Gastroesophageal sphincter (tissue), 4 donors: ENCODE measurements around the gene RAC2. TPM values are rescaled to one million over a fixed set of nuclear protein-coding genes. Genes with fewer than 3 reads are reported as not detected.
A peak's percentile ranks its signal among the peaks of the same experiment; 100 is the strongest.

Source experiments
- ATAC-seq: fragments of 150-250 bp; one replicate; pipeline ENCODE4 v1.9.1; 2016; ENCODE audit warnings: mild to moderate bottlenecking, moderate library complexity
- H3K27ac ChIP-seq, 4 donors: fragments of 200-600 bp; sonication (generic) in 3 of 4; 1 replicate in 3 of 4; 2 replicates in 1 of 4; pipeline ENCODE4 v1.5.1; 2016 to 2019
- H3K27me3 ChIP-seq: fragments of 200-600 bp; sonication (generic); one replicate; pipeline ENCODE4 v1.5.1; 2019
- H3K36me3 ChIP-seq, 2 donors: fragments of 200-600 bp; sonication (generic); one replicate each; pipeline ENCODE4 v1.5.1; 2019; ENCODE audit warnings: control low read depth in 1 of 2
- H3K4me1 ChIP-seq, 3 donors: fragments of 200-600 bp; sonication (generic); 1 replicate in 2 of 3; 2 replicates in 1 of 3; pipeline ENCODE4 v1.5.1; 2016 to 2019; ENCODE audit warnings: control low read depth in 2 of 3
- H3K4me3 ChIP-seq, 2 donors: fragments of 200-600 bp; sonication (generic); one replicate each; pipeline ENCODE4 v1.5.1; 2019; ENCODE audit warnings: mild to moderate bottlenecking in 1 of 2, moderate library complexity in 1 of 2
- H3K9me3 ChIP-seq, 3 donors: fragments of 200-600 bp; sonication (generic); one replicate each; pipeline ENCODE4 v1.5.1; 2017 to 2019; ENCODE audit warnings: control low read depth in 2 of 3
- EP300 ChIP-seq: sonication (generic); formaldehyde crosslinking; IDR thresholded peaks from one replicate; pipeline ENCODE4 v1.6.1; 2017; ENCODE audit warnings: antibody characterized with exemption, mild to moderate bottlenecking
- POLR2A ChIP-seq, 2 donors: fragments of 450-650 bp; IDR thresholded peaks; one replicate each; pipeline ENCODE4 v1.6.1; 2017; ENCODE audit warnings: antibody characterized with exemption in 2 of 2, mild to moderate bottlenecking in 2 of 2, moderate library complexity in 1 of 2
- POLR2AphosphoS5 ChIP-seq: sonication (generic); formaldehyde crosslinking; IDR thresholded peaks from one replicate; pipeline ENCODE4 v1.6.1; 2017; ENCODE audit warnings: antibody characterized with exemption
- WGBS, 2 donors: methylation state at CpG; one replicate each; pipeline ENCODE4 v1.1.5; 2018; ENCODE audit warnings: low coverage in 1 of 2; 5-methylcytosine and 5-hydroxymethylcytosine counted together
- total RNA-seq, 4 donors: library from RNA; depleted of rRNA; stranded (reverse); fragments of >200 nt; gene quantifications; one replicate each; pipeline ENCODE4 v1.1.0, GENCODE V29; 2016
- TF ChIP-seq, protein P1 (sequence below), 4 experiments: fragments of 200-600 bp in 2 of 4; fragments of 450-650 bp in 2 of 4; sonication (generic) in 1 of 4; IDR thresholded peaks; one replicate each; pipeline ENCODE4 v1.5.1; 2017 to 2019; ENCODE audit warnings: antibody characterized with exemption in 4 of 4, mild to moderate bottlenecking in 2 of 4, moderate library complexity in 2 of 4

RAC2 gene
- total RNA-seq, 4 donors from 2014 or later, result 2.0 to 11.3 (median 6.4) TPM

- TF ChIP-seq POLR2A (IDR thresholded peaks at IDR 0.05) (no peak), EP300 (no peak), POLR2AphosphoS5 (no peak)
- TF ChIP-seq, protein P1, sequence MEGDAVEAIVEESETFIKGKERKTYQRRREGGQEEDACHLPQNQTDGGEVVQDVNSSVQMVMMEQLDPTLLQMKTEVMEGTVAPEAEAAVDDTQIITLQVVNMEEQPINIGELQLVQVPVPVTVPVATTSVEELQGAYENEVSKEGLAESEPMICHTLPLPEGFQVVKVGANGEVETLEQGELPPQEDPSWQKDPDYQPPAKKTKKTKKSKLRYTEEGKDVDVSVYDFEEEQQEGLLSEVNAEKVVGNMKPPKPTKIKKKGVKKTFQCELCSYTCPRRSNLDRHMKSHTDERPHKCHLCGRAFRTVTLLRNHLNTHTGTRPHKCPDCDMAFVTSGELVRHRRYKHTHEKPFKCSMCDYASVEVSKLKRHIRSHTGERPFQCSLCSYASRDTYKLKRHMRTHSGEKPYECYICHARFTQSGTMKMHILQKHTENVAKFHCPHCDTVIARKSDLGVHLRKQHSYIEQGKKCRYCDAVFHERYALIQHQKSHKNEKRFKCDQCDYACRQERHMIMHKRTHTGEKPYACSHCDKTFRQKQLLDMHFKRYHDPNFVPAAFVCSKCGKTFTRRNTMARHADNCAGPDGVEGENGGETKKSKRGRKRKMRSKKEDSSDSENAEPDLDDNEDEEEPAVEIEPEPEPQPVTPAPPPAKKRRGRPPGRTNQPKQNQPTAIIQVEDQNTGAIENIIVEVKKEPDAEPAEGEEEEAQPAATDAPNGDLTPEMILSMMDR (IDR thresholded peaks at IDR 0.05), result no peak
- 63 to 85% methylated on average over 2 to 3 of the region's 14 CpGs for WGBS, 2 donors
These were observed 13.2 kb downstream of the RAC2 start for GRCh38 chr22:37230673-37231405.

DNA sequence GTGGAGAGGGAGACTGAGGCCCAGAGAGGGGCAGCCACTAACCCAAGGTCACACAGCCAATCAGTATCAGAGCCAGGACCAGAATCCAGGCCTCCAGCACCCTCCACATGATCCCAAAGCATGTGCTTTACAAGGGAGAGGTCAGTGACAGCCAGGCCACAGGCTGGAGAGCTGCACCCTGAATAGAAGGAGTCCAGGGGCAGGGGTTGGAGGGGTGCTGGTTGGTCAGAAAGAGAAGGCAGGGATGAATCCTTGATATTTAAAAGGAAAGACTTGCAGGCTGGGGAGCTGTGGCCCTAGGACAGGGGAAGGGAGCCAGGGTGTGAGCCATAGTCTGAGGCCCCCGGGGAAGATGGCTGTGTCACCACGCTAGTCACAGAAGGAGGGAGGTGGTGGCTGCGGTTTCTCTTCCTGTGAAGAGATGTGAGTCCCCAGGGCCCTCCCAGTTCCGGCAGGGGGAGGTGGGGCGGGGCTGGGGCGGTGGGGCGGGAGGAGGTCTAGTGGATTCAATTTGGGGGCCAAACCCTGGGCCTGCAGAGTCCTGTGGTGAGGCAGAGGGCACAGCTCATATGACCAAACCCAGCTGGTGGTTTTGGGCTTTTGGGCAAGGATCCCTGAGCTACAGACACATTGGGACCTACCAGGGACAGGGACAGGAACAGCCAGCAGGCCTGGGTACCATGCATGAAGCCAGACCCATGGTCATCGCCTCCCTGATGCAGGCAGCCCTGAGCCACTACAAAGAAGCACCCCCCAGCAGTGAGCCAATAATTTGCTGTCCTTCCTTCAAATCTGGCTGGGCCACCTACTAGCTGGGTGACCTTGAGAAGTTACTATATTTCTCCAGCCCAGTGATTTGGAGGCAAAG lies 14.0 kb downstream of the RAC2 start:
- Histone ChIP-seq H3K27me3 (peaks cover 54% of the 10 kb centered on the region), H3K36me3 (no peaks in the 10 kb centered on the region), H3K27ac (peak overlapping the region in 1 of 4 donors; percentile 17), H3K4me3 (no peak overlapping the region), H3K9me3 (no peaks in the 10 kb centered on the region), H3K4me1 (peaks cover 0 to 18% (median 0%) of the 10 kb centered on the region in 3 donors)
- WGBS, 2 donors, result 33% methylated on average over 1 of the region's 8 CpGs; no CpG with 5 or more reads in 1 of the 2 donors
- no peak for ATAC-seq
- TF ChIP-seq EP300, result no peak
- TF ChIP-seq, protein P1 (IDR thresholded peaks at IDR 0.05), result no peak
- no peak for TF ChIP-seq POLR2A (IDR thresholded peaks at IDR 0.05)
- TF ChIP-seq POLR2AphosphoS5, result no peak

More at GRCh38 chr22:37230673-37231405, 13.2 kb downstream of the RAC2 start:
- peaks cover 62% of the 10 kb centered on the region for H3K27me3 ChIP-seq
- no peak for ATAC-seq
- no peaks in the 10 kb centered on the region for H3K9me3 ChIP-seq
- H3K4me3 ChIP-seq, result no peak overlapping the region
- peaks cover 0 to 18% (median 0%) of the 10 kb centered on the region in 3 donors for H3K4me1 ChIP-seq
- H3K36me3 ChIP-seq, result no peaks in the 10 kb centered on the region
- no peak overlapping the region for H3K27ac ChIP-seq

- ATAC-seq, result no peak
- Histone ChIP-seq H3K27ac (peak overlapping the region in 1 of 4 donors; percentile 17), H3K9me3 (no peaks in the 10 kb centered on the region), H3K4me1 (peaks cover 0 to 18% (median 0%) of the 10 kb centered on the region in 3 donors), H3K4me3 (no peak overlapping the region), H3K27me3 (peaks cover 45% of the 10 kb centered on the region), H3K36me3 (no peaks in the 10 kb centered on the region)
- WGBS, 2 donors, result no CpG with 5 or more reads among the region's 7 CpGs
- TF ChIP-seq POLR2AphosphoS5, result no peak
- TF ChIP-seq, protein P1 (IDR thresholded peaks at IDR 0.05), result no peak
These were observed 14.9 kb downstream of the RAC2 start for GRCh38 chr22:37229012-37229804.

- H3K27me3 ChIP-seq, result peaks cover 37% of the 10 kb centered on the region
- no peak overlapping the region for H3K27ac ChIP-seq
- no peak for ATAC-seq
- peaks cover 0 to 18% (median 0%) of the 10 kb centered on the region in 3 donors for H3K4me1 ChIP-seq
- 58 to 60% methylated on average over 5 to 9 of the region's 20 CpGs for WGBS, 2 donors
- no peak overlapping the region for H3K4me3 ChIP-seq
- TF ChIP-seq POLR2AphosphoS5 (no peak), EP300 (no peak), POLR2A (IDR thresholded peaks at IDR 0.05) (no peak)
- TF ChIP-seq, protein P1 (IDR thresholded peaks at IDR 0.05), result no peak
- H3K36me3 ChIP-seq, result no peaks in the 10 kb centered on the region
- no peaks in the 10 kb centered on the region for H3K9me3 ChIP-seq
These were observed 15.7 kb downstream of the RAC2 start for GRCh38 chr22:37228106-37229011.
